HG02981 (cell line): ENCODE data around the gene ADGRB2.
"Not testable (repeated sequence)": the region's sequence is repeated elsewhere in the genome, so short reads cannot be mapped to it uniquely, and the experiment has no call there.

Experiments
- ATAC-seq: cut with Tn5 transposase; IDR thresholded peaks from one replicate; pipeline ENCODE4 v1.9.1; 2021; ENCODE audit warnings: mild to moderate bottlenecking, moderate library complexity; ENCODE audit not compliant: unreplicated experiment

ADGRB2 gene

GRCh38 chr1:31730336-31731048 is 33.6 kb downstream of the ADGRB2 start:
- ATAC-seq, result no peak

- no peak for ATAC-seq
Measured at GRCh38 chr1:31727849-31728248, 36.3 kb downstream of the ADGRB2 start.

DNA sequence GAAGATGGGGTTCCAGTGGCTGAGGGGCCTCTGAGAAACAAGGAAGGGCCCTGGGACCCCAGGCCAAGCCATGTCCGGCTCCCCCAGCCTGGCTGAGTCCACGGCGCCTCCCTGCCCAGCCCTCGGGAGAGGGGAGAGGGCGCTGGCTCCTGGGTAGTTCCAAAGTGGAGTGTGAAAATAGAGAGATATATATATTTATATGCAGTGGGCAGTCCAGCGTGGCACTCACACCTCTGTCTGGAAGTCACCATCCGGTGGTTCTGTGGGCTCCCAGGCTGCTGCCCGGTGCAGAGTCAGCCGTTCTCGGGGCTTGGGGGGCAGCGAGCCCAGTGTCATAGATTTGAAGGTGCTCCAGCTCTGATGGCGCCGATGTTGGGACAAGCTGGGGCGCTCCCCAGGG is 36.9 kb downstream of the ADGRB2 start:
- no peak for ATAC-seq

DNA sequence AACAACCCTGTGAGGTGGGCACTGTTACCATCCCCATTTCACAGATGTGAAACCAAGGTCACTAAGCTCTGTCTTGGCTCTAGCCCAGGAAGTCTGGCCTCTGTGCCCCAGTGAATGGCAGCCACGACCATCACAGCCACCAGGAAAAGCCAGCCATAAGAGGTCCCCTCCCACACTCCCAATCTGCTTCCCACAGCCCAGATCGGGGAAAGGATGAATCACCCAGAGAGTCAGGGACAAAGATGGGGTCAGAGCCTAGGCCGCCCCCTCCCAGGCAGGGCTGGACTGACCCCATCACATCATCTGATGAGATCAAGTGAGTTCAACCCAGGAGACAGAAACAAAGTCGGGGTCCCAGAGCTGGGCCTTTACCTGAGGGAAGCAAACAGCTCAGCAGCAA is 37.4 kb downstream of the ADGRB2 start:
- ATAC-seq, result no peak

GRCh38 chr1:31725777-31726535 is 38.2 kb downstream of the ADGRB2 start:
- no peak for ATAC-seq

- ATAC-seq, result no peak
Measured at GRCh38 chr1:31725134-31725533, 39.0 kb downstream of the ADGRB2 start.

DNA sequence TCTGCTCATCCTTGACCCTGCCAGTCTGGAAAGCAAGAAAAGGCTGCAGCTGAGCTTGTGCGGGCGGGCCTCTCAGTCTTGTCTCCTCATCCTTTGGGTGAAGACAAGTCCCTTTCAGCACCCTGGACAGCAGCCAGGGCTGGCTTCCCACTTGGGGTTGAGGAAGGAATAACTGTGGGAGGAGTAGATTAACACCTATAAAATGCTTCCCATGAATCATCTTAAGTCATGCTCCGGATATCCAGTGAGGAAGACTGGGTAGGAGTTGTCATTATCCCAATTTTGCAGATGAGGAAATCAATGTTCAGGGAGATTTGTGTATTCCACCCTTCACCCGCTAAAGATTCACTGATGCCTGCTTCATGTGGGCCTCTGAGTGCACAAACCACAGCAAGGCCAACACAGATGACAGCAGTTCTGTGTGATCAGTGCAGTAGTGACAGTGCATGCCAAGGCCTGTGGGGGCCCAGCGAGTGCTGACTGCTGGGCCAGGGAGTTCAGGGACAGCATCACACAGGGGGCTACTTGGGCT is 40.2 kb downstream of the ADGRB2 start:
- no peak for ATAC-seq

GRCh38 chr1:31718327-31718897 is 45.7 kb downstream of the ADGRB2 start:
- no peak for ATAC-seq

DNA sequence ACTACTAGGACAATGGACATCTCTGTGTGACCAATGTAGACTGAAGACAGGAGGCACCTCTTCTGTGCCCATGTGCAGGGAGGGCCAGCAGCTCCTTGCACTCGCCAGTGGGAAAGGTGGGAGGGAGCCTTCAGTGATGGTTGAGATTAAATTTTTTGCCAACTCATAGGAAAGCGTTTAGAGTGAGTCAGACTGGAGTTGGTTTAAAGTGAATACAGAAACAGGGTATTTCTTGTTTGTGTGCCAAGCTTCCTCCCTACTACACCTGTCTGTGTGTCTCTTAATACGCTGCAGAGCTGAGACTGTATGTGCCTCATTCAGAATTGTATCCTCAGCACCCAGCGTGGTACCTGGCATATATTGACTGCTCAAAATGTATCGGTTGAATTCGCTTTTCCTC is 46.8 kb downstream of the ADGRB2 start:
- ATAC-seq, result no peak

GRCh38 chr1:31715873-31716220 is 48.3 kb downstream of the ADGRB2 start:
- no peak for ATAC-seq

DNA sequence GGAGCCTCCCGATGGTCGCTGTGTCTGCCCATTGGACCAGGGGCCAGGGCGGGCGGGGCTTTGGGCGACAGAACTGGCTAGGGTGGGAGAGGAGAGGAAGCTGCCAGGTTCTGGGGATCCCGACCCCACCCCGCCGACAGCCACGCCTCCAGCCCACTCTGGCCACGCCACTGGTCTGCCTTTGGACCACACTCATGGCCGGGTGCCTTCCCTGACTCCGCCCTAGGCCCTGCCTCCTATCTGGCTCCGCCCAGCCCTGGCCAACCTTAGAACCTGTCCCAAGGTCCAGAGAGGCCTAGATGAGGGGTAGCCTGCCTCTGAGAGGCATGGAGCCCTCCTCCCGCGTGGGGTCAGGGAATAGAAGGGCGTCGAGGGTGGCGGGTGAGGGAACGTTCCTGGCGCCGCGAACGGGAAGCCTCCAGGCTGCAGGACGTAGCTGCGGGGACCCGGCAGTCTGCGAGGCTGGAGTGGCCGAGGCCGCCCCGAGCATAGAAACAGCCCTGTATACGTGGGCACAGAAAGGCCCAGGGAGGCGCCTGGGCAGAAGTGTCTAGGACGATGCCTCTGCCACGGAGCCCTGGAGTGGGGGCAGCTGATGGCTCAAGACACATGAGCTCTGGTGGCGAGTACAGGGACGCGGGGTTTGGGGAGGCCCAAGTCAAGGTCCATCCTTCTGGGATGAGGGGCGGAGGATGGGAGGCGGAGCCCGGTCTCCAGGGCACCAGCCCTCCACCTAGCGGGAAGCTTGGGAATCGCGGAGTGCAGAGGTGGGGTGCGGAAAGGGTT is 48.9 kb downstream of the ADGRB2 start:
- ATAC-seq, result no peak

- no peak for ATAC-seq
Measured at GRCh38 chr1:31714442-31715086, 49.6 kb downstream of the ADGRB2 start.

DNA sequence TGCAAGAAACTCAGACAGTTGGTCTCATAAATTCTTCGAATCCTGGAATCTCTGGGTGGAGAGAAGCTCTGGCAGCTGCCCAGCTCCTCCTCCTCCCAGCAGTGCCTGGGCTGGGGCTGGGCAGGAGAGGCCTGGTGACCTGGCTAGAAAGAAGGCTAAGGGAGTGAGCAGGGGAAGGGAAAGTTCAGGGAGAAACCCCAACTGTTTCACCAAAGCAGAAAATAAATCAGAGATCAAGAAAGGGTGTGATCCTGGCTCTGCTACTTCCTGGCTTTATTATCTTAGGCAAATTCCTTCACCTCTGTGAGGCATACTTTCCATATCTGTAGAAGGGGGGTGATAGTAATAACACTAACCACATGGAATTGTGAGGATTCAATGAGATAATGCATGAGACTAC is 51.5 kb downstream of the ADGRB2 start:
- ATAC-seq, result no peak

- no peak for ATAC-seq
Measured at GRCh38 chr1:31712068-31712467, 52.1 kb downstream of the ADGRB2 start.

GRCh38 chr1:31708324-31708723 is 55.8 kb downstream of the ADGRB2 start:
- no peak for ATAC-seq

- ATAC-seq, result no peak
Measured at GRCh38 chr1:31707711-31708110, 56.4 kb downstream of the ADGRB2 start.

DNA sequence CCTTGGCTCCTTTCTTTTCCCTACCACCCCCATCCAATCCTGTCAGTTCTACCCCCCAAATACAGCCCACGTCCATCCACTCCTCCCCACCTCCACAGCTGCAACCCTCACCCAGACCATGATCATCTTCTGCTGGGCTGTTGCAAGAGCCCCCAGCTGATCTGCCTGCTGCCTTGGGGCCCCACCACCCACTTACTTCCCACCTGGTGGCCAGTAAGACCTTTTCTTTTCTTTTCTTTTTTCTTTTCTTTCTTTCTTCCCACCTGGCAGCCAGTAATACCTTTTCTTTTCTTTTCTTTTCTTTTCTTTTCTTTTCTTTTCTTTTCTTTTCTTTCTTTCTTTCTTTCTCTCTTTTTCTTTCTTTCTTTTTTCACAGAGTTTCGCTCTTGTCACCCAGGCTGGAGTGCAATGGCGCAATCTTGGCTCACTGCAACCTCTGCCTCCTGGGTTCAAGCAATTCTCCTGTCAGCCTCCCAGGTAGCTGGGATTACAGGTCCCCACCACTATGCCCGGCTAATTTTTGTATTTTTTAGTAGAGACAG is 57.0 kb downstream of the ADGRB2 start:
- ATAC-seq, result not testable (repeated sequence)

GRCh38 chr1:31706384-31707058 is 57.6 kb downstream of the ADGRB2 start:
- ATAC-seq, result no peak

DNA sequence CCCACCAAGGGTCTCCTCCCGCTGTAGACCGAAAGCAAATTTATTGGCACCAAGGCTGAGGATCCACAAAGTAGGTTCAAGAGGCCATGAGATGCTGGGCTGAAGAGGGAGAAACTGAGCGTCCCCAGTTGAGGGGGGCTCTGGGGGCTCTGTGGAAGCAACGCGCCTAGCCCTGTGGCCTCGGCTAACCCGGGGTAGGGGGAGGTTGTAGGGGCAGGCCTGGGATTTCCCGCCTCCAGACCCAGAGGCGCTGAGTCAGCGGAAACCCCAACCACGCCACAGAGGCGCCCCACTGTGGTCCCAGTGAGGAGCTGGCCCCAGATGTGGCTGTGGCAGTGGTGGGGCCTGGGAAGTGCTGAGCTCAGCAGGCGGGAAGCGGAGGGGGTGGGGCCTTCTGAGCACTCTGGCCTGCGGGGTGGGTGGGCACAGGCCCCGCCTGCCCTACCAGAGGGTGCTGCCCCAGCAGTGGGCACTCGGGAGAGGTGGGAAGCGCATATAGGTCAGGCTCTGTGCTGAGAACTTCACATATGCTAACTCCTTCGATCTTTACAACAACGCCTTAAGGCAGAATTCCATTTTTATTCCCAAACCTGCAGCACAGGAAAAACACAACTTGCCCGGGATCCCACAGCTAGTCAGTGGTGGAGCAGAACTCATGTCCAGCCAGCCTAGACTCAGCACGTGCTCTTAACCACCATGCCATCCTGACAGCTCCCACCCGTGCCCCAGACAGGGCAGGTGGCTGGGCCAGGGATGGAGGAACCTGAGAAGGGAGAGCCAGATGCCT is 58.9 kb downstream of the ADGRB2 start:
- ATAC-seq, result no peak
